NCI-H1930 (cell line): Measurements from ENCODE around the gene TTC23L.
"Not testable (repeated sequence)": the region's sequence is repeated elsewhere in the genome, so short reads cannot be mapped to it uniquely, and the experiment has no call there.

Experiments
- DNase-seq, 2 experiments: peaks; one replicate each; lab custom pipeline; 2025; lab: John Stamatoyannopoulos, UW

The TTC23L gene

DNA sequence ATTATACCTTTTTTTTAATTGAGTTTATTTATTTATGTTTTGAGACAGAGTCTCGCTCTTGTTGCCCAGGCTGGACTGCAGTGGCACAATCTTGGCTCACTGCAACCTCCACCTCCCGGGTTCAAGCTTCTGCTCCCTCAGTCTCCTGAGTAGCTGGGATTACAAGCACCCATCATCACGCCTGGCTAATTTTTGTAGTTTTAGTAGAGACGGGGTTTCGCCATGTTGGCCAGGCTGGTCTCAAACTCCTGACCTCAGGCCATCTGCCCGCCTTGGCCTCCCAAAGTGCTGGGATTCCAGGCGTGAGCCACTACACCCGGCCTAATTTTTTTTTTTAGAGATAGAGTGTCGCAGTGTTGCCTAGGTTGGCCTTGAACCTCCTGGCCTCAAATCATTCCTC, 84.3 kb downstream of the TTC23L start:
- DNase-seq, result not testable (repeated sequence)

- no peak for DNase-seq
Observed at GRCh38 chr5:34923694-34924461, 84.9 kb downstream of the TTC23L start.

GRCh38 chr5:34924462-34924765, 85.5 kb downstream of the TTC23L start:
- DNase-seq, result no peak

DNA sequence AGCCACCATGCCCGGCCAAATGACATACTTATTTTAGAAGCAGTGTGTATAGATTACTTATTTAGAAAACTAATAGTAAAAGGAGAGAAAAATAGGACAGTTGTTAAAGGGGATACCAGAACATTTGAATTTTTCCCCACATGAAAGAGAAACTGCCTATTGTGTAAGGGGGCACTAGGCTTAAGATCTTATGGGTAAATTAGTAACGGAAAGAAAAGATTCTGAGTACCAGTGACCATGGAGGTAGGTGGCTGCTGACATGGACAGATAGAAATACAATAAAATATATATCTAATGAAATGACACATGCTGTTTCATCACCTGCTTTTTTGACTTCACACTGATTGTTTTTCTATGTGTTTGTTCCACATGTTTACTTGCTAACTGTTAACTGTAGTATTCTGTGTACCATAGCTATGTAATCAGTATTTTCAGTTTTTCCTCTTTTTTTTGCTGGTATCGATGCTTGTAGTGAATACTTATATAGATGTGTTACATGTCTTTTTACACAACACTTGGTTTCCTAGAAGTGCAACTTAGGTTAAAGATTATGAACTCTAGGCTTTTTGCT, 87.4 kb downstream of the TTC23L start:
- DNase-seq, result no peak

DNA sequence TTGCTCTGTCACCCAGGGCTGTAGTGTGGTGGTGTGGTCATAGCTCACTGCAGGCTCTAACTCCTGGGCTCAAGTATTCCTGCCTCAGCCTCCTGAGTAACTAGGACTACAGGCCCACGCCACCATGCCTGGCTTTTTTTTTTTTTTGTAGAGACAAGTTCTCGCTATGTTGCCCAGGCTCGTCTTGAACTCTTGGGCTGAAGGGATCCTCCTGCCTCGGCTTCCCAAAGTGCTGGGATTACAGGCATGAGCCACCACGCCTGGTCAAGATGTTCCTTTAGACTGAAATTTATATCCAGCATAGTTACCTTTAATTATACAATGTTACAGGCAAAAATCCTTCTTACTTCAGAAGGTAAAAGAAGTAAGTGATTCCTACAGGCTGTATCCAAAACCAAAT, 88.8 kb downstream of the TTC23L start:
- no peak for DNase-seq

DNA sequence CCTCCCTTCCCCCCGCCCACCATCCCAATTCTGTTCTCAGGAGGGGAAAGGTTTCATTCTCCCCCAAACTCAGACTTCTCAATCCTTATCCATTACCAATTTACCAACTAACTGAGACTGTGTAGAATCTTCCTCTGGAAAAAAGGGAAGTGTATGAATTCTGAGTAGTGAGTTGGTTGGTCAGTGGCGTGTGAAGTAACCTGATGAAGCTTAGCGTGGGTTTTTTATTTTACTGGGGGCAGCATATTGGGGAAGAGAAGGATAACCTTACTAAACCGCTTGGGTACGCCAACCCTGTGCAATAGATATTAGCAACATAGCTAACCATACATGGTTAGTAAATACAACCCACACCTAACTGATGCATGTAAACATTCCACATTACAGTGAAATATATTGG, 89.3 kb downstream of the TTC23L start:
- no peak for DNase-seq

GRCh38 chr5:34929134-34929719, 90.3 kb downstream of the TTC23L start, which contains the start of gene DNAJC21:
TSS of gene DNAJC21 (plus strand) at chr5:34929559. CDS start at chr5:34929820, 261 bp downstream.
- DNase-seq, result peak; percentile 99

- DNase-seq, result peak; percentile 81 to 84
Observed at GRCh38 chr5:34929720-34930461, 90.9 kb downstream of the TTC23L start.

GRCh38 chr5:34930462-34930844, 91.5 kb downstream of the TTC23L start:
- no peak for DNase-seq

DNA sequence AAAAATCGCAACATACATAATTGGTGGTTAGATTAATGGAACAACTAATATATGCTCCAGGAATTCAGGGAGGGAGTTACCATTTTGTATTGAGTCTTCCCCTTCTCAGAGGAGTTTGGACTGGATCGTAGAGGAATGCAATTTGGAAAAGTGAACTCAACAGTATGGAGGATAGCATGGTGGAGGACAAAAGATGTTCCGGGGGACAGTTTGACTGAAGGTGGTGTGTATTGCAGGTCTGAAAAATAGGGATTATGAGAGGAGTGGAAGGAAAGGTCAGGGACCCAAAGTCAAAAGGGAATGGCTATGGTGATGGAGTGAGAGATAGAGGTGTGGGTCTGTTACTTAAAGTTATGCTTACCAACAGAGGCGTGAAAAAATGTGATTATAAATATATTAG, 91.9 kb downstream of the TTC23L start:
- no peak for DNase-seq

GRCh38 chr5:34932947-34933346, 94.0 kb downstream of the TTC23L start:
- DNase-seq, result no peak

GRCh38 chr5:34941936-34942335, 103.0 kb downstream of the TTC23L start:
- no peak for DNase-seq

DNA sequence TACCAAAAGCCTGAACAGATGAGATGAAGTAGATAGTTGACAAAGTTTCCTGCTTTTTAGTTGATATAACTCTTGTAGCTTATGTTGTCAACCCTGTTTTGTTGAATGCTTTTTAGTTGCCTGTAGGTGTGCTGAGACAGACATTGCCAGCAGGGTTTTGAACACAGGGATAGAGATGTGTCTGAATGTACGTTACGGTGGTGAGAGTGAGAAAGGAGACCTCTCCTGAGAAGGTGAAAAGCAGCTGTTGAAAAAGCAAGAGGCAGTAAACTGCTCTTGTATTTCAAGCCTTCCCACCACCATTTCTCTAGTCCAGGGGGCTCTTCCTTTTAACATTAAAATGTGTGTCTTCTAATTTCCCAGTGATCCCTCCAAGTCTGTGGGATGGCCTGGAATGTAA, 105.1 kb downstream of the TTC23L start:
- no peak for DNase-seq

GRCh38 chr5:34944460-34945047, 105.6 kb downstream of the TTC23L start:
- no peak for DNase-seq
